ENCODE data around the gene CHCHD3. TPM values are rescaled to one million over a fixed set of nuclear protein-coding genes. Genes with fewer than 3 reads are reported as not detected.

Gene CHCHD3
- total RNA-seq, 1 donor from 2014 or later: 50.6 TPM

DNA sequence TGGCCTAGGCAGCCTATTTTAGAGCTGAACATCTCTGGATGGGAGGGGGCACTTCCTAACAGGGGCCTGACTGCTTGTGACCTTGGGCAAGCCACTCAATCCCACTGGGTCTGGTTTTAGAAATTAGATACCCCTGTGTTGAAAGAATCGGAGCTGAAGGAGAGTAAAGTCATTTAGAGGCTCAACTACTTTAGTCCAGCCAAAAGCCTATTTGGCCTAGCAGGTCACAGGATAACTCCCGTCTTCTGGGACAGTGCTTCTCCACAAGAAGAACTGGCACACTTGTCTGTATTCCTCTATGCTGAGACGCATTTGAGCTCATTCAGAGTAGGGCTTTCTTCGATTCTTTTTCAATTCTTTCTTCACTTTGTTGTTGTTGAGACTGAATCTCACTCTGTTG is 224.2 kb downstream of the CHCHD3 start:
- intact Hi-C loops (cut with DNase I): no loop called here
- Histone ChIP-seq H3K36me3 (no peaks in the 10 kb centered on the region), H3K27ac (no peak overlapping the region), H3K9me3 (no peaks in the 10 kb centered on the region), H3K27me3 (no peaks in the 10 kb centered on the region), H3K4me3 (no peak overlapping the region), H3K4me1 (no peaks in the 10 kb centered on the region)
- no peak for DNase-seq (ENCODE audit: extremely low spot score in 2 of 2)
- TF ChIP-seq CTCF (IDR thresholded peaks at IDR 0.05) (no peak), POLR2A (IDR thresholded peaks at IDR 0.05) (no peak), POLR2AphosphoS5 (IDR thresholded peaks at IDR 0.05; ENCODE audit: insufficient read depth in 1 of 2, low read depth in 1 of 2) (no peak)

GRCh38 chr7:132857031-132857430 is 224.9 kb downstream of the CHCHD3 start:
- H3K4me1 ChIP-seq: no peaks in the 10 kb centered on the region
- TF ChIP-seq POLR2A (IDR thresholded peaks at IDR 0.05) (no peak), POLR2AphosphoS5 (IDR thresholded peaks at IDR 0.05; ENCODE audit: insufficient read depth in 1 of 2, low read depth in 1 of 2) (no peak), CTCF (IDR thresholded peaks at IDR 0.05) (no peak)
- no peak overlapping the region for H3K4me3 ChIP-seq
- DNase-seq (ENCODE audit: extremely low spot score in 2 of 2): no peak
- H3K9me3 ChIP-seq: no peaks in the 10 kb centered on the region
- intact Hi-C loops (cut with DNase I): no loop called here
- H3K36me3 ChIP-seq: no peaks in the 10 kb centered on the region
- no peak overlapping the region for H3K27ac ChIP-seq
- H3K27me3 ChIP-seq: no peaks in the 10 kb centered on the region

- Histone ChIP-seq H3K27me3 (no peaks in the 10 kb centered on the region), H3K4me3 (no peak overlapping the region), H3K27ac (no peak overlapping the region), H3K4me1 (no peaks in the 10 kb centered on the region), H3K9me3 (no peaks in the 10 kb centered on the region), H3K36me3 (no peaks in the 10 kb centered on the region)
- intact Hi-C loops (cut with DNase I): no loop called here
- no peak for DNase-seq (ENCODE audit: extremely low spot score in 2 of 2)
- TF ChIP-seq CTCF (IDR thresholded peaks at IDR 0.05) (no peak), POLR2AphosphoS5 (IDR thresholded peaks at IDR 0.05; ENCODE audit: insufficient read depth in 1 of 2, low read depth in 1 of 2) (no peak), POLR2A (IDR thresholded peaks at IDR 0.05) (no peak)
These were observed 225.5 kb downstream of the CHCHD3 start for GRCh38 chr7:132856416-132856815.

DNA sequence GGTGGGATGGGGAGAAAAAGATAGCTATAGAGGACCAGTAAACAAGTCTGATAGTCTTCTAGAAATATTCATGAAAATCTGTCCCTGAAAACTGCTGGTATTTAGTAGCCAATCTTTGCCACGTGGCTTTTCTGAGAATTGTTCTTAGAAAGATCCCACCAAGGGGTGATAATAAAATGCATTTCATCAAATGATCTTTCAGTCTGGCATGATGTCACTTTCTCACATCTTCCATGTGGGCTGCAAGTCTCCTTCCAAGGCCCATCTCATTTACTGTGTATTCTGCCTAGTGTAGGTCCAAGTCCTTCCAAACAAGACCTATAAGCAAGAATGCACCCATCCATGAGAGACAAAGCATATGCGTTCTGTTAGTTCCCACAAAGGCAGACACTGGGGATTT is 226.0 kb downstream of the CHCHD3 start:
- Histone ChIP-seq H3K27me3 (no peaks in the 10 kb centered on the region), H3K4me3 (no peak overlapping the region), H3K36me3 (no peaks in the 10 kb centered on the region), H3K4me1 (no peaks in the 10 kb centered on the region), H3K9me3 (no peaks in the 10 kb centered on the region), H3K27ac (no peak overlapping the region)
- no peak for TF ChIP-seq POLR2A (IDR thresholded peaks at IDR 0.05)
- no peak for TF ChIP-seq POLR2AphosphoS5 (IDR thresholded peaks at IDR 0.05; ENCODE audit: insufficient read depth in 1 of 2, low read depth in 1 of 2)
- no peak for TF ChIP-seq CTCF (IDR thresholded peaks at IDR 0.05)
- intact Hi-C loops (cut with DNase I): no loop called here
- DNase-seq (ENCODE audit: extremely low spot score in 2 of 2): no peak

GRCh38 chr7:132854238-132854637 is 227.7 kb downstream of the CHCHD3 start:
- H3K27me3 ChIP-seq: no peaks in the 10 kb centered on the region
- no peak for DNase-seq (ENCODE audit: extremely low spot score in 2 of 2)
- TF ChIP-seq POLR2A (IDR thresholded peaks at IDR 0.05): no peak
- no peak for TF ChIP-seq CTCF (IDR thresholded peaks at IDR 0.05)
- TF ChIP-seq POLR2AphosphoS5 (IDR thresholded peaks at IDR 0.05; ENCODE audit: insufficient read depth in 1 of 2, low read depth in 1 of 2): no peak
- H3K27ac ChIP-seq: no peak overlapping the region
- no peaks in the 10 kb centered on the region for H3K36me3 ChIP-seq
- intact Hi-C loops (cut with DNase I): no loop called here
- H3K4me1 ChIP-seq: no peaks in the 10 kb centered on the region
- H3K4me3 ChIP-seq: no peak overlapping the region
- H3K9me3 ChIP-seq: no peaks in the 10 kb centered on the region

All from vagina (tissue), 2 donors.